ENCODE data around the gene CDKAL1.

The CDKAL1 gene

DNA sequence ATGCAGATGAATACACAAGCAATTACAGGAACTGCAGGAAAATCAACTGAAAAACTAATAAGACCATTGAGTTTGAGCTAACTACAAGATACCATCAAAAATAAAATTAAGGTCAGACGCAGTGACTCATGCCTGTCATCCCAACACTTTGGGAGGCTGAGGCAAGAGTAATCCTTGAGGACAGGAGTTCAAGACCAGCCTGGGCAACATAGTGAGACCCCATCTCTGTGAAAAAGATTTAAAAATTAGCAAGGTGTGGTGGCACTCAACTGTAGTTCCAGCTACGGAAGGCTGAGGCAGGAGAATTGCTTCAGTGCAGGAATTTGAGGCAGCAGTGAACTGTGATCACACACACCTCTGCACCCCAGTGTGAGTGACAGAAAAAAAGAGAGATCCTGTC, 639.4 kb downstream of the CDKAL1 start:
- H3K9ac ChIP-seq (ENCODE audit: low read depth, low read length): no peak overlapping the region
- no peak overlapping the region for H3K4me3 ChIP-seq (ENCODE audit: low read depth, low read length)
- no peaks in the 10 kb centered on the region for H3K9me3 ChIP-seq (ENCODE audit: control insufficient read depth, insufficient read depth, low read length)
- no peaks in the 10 kb centered on the region for H3K4me1 ChIP-seq (ENCODE audit: control insufficient read depth, insufficient read depth, low read length)
- no peaks in the 10 kb centered on the region for H3K27me3 ChIP-seq (ENCODE audit: control insufficient read depth, insufficient read depth, low read length)
- H3K27ac ChIP-seq (ENCODE audit: low read depth, low read length): no peak overlapping the region
- no peaks in the 10 kb centered on the region for H3K36me3 ChIP-seq (ENCODE audit: control insufficient read depth, insufficient read depth, low read length)

DNA sequence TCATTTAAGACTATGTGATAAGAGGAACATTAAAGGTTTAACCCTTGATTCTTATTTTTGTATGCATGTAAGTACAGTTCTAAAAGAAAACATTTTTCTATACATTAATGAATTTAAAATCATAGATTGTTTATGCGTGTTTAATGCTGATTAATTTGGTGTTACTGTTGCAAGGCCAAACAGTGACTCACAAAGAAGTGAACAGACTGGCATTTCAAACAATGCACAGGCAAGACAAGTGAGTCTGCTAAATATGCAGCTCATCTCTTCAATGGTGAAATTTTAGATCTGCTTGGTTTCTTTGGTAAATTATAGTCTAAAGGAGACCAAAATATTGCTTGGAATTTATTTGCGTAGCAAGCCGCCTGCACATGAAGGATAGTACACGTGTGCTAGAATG, 641.9 kb downstream of the CDKAL1 start:
- no peak overlapping the region for H3K27ac ChIP-seq (ENCODE audit: low read depth, low read length)
- H3K4me1 ChIP-seq (ENCODE audit: control insufficient read depth, insufficient read depth, low read length): no peaks in the 10 kb centered on the region
- H3K27me3 ChIP-seq (ENCODE audit: control insufficient read depth, insufficient read depth, low read length): no peaks in the 10 kb centered on the region
- H3K36me3 ChIP-seq (ENCODE audit: control insufficient read depth, insufficient read depth, low read length): no peaks in the 10 kb centered on the region
- H3K9ac ChIP-seq (ENCODE audit: low read depth, low read length): no peak overlapping the region
- no peak overlapping the region for H3K4me3 ChIP-seq (ENCODE audit: low read depth, low read length)
- peaks cover 4% of the 10 kb centered on the region for H3K9me3 ChIP-seq (ENCODE audit: control insufficient read depth, insufficient read depth, low read length)

DNA sequence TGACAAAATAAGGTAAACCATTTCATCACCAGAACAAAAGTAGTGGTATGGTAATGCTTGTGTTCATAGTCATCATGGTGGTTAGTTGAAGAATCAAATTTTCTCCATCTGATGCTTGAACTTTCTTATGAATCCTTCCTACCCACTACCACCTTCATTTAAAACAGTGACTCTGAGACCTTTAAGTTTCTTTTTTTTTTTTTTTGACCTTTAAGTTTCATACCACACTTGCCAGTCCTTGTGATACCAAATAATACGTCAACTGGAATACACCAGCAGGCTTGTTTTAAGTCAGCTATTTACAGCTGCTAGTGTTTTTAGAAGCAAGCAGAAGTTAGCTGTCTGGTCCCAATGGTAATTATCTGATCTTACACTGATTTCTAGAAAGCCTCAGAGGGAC, 645.9 kb downstream of the CDKAL1 start:
- Histone ChIP-seq H3K9ac (ENCODE audit: low read depth, low read length) (no peak overlapping the region), H3K27me3 (ENCODE audit: control insufficient read depth, insufficient read depth, low read length) (no peaks in the 10 kb centered on the region)

DNA sequence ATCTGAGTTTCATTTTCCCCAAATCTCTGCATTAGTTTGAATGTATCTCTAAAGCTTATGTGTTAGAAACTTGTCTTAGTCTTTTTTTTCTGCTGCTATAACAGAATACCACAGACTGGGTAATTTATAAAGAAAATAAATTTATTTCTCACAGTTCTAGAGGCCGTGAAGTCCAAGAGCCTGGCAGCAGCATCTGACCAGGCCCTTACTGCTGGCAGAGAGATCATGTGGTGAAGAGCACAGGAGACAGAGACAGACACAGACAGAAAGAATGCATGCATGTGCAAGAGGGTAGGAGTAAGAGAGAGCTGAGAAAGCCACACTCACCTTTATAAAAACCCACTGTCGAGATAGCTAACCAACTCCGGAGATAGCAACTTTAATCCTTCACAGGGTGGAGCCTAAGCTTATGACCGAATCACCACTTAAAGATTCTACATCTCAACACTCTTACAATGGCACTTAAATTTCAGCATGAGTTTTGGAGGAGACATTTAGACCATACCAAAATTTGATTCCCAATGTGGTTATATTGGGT, 646.6 kb downstream of the CDKAL1 start:
- Histone ChIP-seq H3K27ac (ENCODE audit: low read depth, low read length) (no peak overlapping the region), H3K36me3 (ENCODE audit: control insufficient read depth, insufficient read depth, low read length) (no peaks in the 10 kb centered on the region), H3K9ac (ENCODE audit: low read depth, low read length) (no peak overlapping the region), H3K27me3 (ENCODE audit: control insufficient read depth, insufficient read depth, low read length) (no peaks in the 10 kb centered on the region), H3K9me3 (ENCODE audit: control insufficient read depth, insufficient read depth, low read length) (peaks cover 4% of the 10 kb centered on the region), H3K4me1 (ENCODE audit: control insufficient read depth, insufficient read depth, low read length) (peaks cover 35% of the 10 kb centered on the region), H3K4me3 (ENCODE audit: low read depth, low read length) (no peak overlapping the region)

More for the DNA sequence above, 645.9 kb downstream of the CDKAL1 start:
- peaks cover 4% of the 10 kb centered on the region for H3K9me3 ChIP-seq (ENCODE audit: control insufficient read depth, insufficient read depth, low read length)
- peaks cover 28% of the 10 kb centered on the region for H3K4me1 ChIP-seq (ENCODE audit: control insufficient read depth, insufficient read depth, low read length)
- H3K4me3 ChIP-seq (ENCODE audit: low read depth, low read length): no peak overlapping the region
- no peaks in the 10 kb centered on the region for H3K36me3 ChIP-seq (ENCODE audit: control insufficient read depth, insufficient read depth, low read length)
- H3K27ac ChIP-seq (ENCODE audit: low read depth, low read length): no peak overlapping the region

DNA sequence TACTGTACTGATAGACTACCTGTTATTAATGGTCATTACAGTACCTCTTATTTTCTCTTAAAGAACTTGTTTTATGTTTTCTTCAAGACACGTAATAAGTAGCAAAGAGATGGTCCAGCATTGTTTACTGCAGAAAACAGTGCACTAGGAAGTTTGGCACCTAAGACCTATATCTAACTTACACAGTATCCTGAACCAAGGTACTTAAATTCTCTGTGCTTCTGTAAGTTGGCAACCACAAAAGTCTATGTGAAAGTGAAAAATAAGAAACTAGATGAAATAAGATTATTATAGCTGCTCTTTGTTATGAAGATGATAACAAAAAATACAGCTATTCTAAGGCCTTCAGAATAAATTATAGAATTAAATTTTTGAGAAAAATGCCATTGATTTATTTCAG, 647.6 kb downstream of the CDKAL1 start:
- Histone ChIP-seq H3K9me3 (ENCODE audit: control insufficient read depth, insufficient read depth, low read length) (peaks cover 4% of the 10 kb centered on the region), H3K27ac (ENCODE audit: low read depth, low read length) (no peak overlapping the region), H3K9ac (ENCODE audit: low read depth, low read length) (no peak overlapping the region), H3K4me3 (ENCODE audit: low read depth, low read length) (no peak overlapping the region), H3K4me1 (ENCODE audit: control insufficient read depth, insufficient read depth, low read length) (peaks cover 43% of the 10 kb centered on the region), H3K27me3 (ENCODE audit: control insufficient read depth, insufficient read depth, low read length) (no peaks in the 10 kb centered on the region), H3K36me3 (ENCODE audit: control insufficient read depth, insufficient read depth, low read length) (no peaks in the 10 kb centered on the region)

DNA sequence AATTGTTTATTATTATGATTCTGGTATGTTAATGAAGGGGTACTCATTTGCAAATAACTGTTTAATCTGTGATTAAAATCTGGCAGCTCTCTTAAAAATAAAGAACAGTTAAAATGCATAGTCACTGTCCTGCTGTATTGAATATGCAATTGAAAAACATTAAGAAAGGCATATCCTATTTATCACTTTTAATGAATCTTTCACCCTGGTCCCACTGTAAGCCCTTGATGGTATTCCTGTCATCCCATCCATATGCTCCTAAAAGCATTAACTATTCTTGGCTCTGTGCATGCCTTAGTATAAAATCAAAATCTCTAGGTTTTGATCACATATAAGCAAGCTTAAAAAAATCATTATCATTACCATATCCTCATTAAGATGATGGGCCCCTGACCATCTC, 648.3 kb downstream of the CDKAL1 start:
- H3K36me3 ChIP-seq (ENCODE audit: control insufficient read depth, insufficient read depth, low read length): no peaks in the 10 kb centered on the region
- no peaks in the 10 kb centered on the region for H3K27me3 ChIP-seq (ENCODE audit: control insufficient read depth, insufficient read depth, low read length)
- no peak overlapping the region for H3K9ac ChIP-seq (ENCODE audit: low read depth, low read length)
- H3K27ac ChIP-seq (ENCODE audit: low read depth, low read length): no peak overlapping the region
- H3K4me1 ChIP-seq (ENCODE audit: control insufficient read depth, insufficient read depth, low read length): peaks cover 50% of the 10 kb centered on the region
- H3K4me3 ChIP-seq (ENCODE audit: low read depth, low read length): no peak overlapping the region
- peaks cover 4% of the 10 kb centered on the region for H3K9me3 ChIP-seq (ENCODE audit: control insufficient read depth, insufficient read depth, low read length)

DNA sequence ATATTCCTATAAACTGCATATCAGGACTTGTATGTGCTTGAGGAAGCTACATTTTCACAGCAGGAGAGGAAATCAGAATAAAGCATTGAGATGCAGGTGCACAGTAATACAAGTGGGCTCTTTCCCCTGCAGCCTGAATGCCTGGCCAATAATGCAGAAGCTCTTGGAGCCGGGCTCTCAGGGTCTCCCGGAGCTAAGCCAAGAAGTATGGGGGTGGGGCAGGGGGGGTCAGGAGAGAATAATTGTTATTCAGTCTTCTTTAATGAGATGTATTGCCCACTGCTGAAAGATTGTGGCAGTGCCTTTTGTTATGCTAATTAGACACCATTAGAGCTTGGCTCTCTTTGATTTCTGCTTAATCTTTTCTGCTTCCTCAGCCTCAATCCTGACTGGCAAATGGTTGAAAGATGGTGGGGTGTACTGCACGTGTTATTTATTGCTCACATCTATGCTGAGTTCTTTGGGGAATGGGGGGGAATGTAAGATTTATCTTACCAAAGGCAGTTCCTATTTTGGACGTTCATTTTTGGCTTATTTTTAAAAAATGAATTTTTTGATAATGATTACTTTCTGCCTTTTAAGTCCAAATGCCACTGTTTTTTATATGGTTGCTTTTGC, 651.7 kb downstream of the CDKAL1 start:
- peaks cover 69% of the 10 kb centered on the region for H3K4me1 ChIP-seq (ENCODE audit: control insufficient read depth, insufficient read depth, low read length)
- H3K27ac ChIP-seq (ENCODE audit: low read depth, low read length): peak overlapping the region; percentile 84

DNA sequence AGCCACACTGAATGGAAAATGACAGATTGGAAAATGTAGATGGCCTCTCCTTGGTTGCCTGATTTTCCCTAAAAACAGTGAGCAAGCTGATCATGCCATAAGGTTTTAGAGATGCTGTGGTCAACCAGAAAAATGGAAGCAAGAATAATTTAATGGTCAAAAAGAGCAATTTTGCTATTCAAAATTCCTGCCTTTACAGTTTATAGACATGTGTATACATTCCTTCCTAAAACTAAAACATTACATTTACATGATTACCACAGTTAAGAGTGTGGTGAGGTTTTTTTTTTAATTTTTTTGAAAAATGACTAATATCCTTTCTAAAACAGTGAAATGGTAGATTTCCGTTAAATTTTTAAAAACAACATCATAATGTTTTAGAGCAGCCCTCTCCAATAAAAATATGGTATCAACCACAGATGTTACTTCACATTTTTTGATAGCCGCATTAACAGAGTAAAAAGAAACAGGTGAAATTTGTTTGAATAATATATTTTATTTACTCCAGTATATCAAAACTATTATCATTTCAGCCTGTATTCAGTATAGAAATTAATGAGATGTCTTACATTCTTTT, 652.3 kb downstream of the CDKAL1 start:
- Histone ChIP-seq H3K9me3 (ENCODE audit: control insufficient read depth, insufficient read depth, low read length) (no peaks in the 10 kb centered on the region), H3K4me3 (ENCODE audit: low read depth, low read length) (peak overlapping the region; percentile 21), H3K27ac (ENCODE audit: low read depth, low read length) (peak overlapping the region; percentile 84), H3K36me3 (ENCODE audit: control insufficient read depth, insufficient read depth, low read length) (no peaks in the 10 kb centered on the region), H3K9ac (ENCODE audit: low read depth, low read length) (no peak overlapping the region), H3K27me3 (ENCODE audit: control insufficient read depth, insufficient read depth, low read length) (no peaks in the 10 kb centered on the region), H3K4me1 (ENCODE audit: control insufficient read depth, insufficient read depth, low read length) (peaks cover 74% of the 10 kb centered on the region)

More for the DNA sequence above, 651.7 kb downstream of the CDKAL1 start:
- H3K9ac ChIP-seq (ENCODE audit: low read depth, low read length): no peak overlapping the region
- H3K36me3 ChIP-seq (ENCODE audit: control insufficient read depth, insufficient read depth, low read length): no peaks in the 10 kb centered on the region
- H3K9me3 ChIP-seq (ENCODE audit: control insufficient read depth, insufficient read depth, low read length): 0 out of 2 replicates have a peak, but pooled peaks cover 1% of the 10 kb centered on the region
- H3K4me3 ChIP-seq (ENCODE audit: low read depth, low read length): peak overlapping the region; percentile 27
- no peaks in the 10 kb centered on the region for H3K27me3 ChIP-seq (ENCODE audit: control insufficient read depth, insufficient read depth, low read length)

DNA sequence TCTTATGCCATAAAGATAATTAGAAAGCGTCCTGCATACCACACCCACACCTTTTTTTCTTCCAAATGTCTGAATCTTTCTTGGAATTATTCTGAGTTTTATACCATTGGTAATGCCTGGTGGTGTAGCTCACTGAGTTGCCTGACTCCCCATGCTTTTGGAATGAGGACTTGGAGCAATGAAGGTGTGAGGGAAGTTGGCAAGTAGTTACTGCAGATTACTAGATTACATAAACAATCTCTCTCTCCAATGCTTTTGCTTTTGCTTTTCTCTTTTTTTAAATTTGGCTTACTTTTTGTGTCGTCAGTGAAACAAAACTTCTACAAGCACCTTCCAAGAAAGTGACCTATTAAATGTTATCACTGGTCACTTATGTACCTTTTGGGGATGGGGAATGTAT, 653.2 kb downstream of the CDKAL1 start:
- Histone ChIP-seq H3K9ac (ENCODE audit: low read depth, low read length) (no peak overlapping the region), H3K9me3 (ENCODE audit: control insufficient read depth, insufficient read depth, low read length) (no peaks in the 10 kb centered on the region), H3K27me3 (ENCODE audit: control insufficient read depth, insufficient read depth, low read length) (no peaks in the 10 kb centered on the region), H3K4me1 (ENCODE audit: control insufficient read depth, insufficient read depth, low read length) (peaks cover 67% of the 10 kb centered on the region), H3K4me3 (ENCODE audit: low read depth, low read length) (no peak overlapping the region), H3K36me3 (ENCODE audit: control insufficient read depth, insufficient read depth, low read length) (no peaks in the 10 kb centered on the region), H3K27ac (ENCODE audit: low read depth, low read length) (no peak overlapping the region)

DNA sequence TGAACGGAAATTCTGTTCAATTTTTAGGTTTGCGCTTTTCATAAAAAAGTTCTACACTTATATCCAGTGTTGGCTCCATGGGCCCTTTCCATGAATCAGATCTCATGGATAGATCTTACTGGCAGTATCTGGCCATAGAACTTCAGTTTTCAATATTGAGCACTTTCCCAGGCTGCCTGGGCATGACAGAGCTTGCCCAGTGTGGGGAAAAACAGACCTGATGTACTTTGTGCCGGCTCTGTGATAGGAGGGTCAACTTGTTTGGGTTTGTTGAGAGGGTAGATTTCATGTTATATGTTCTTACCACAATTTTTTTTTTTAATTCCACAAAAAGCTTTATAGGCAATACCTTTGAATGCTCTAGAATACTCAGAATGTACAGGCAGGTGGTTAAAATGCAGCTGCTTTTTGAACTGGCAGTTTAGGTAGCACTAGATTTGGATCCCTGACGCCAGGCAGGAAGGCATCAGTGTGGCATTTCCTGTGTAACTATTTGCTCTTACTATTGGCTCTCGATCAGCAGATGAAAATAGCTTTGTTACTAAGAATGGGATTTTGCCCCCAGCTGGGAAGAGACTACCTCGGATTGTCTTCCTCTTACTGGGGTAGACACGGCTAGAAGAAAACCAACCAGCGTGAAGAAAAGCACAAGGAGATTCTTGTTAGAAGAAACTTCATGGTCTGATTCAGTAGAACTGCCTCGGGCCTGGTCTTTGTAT, 654.4 kb downstream of the CDKAL1 start:
- Histone ChIP-seq H3K9ac (ENCODE audit: low read depth, low read length) (no peak overlapping the region), H3K4me3 (ENCODE audit: low read depth, low read length) (no peak overlapping the region), H3K27ac (ENCODE audit: low read depth, low read length) (peak overlapping the region; percentile 13), H3K27me3 (ENCODE audit: control insufficient read depth, insufficient read depth, low read length) (no peaks in the 10 kb centered on the region), H3K36me3 (ENCODE audit: control insufficient read depth, insufficient read depth, low read length) (no peaks in the 10 kb centered on the region), H3K9me3 (ENCODE audit: control insufficient read depth, insufficient read depth, low read length) (no peaks in the 10 kb centered on the region), H3K4me1 (ENCODE audit: control insufficient read depth, insufficient read depth, low read length) (peaks cover 57% of the 10 kb centered on the region)

DNA sequence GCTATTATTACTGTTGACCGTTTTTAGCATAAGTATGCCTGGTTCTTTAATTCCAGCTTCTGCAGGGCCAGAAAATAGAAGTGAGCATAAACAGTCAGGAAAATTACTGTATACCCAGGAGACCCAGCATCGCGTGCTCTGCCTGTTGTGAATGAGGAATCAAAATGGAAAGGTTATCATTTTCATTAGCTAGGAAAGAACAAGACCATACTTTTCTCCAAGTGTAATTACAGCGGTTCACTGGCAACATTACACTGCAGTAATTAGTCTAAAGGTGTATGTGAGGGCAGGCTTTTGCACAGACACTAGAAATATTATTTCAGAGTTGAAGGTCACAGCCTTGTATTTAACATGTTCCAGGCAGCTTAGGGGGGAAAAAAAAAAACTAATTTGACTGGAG, 655.5 kb downstream of the CDKAL1 start:
- Histone ChIP-seq H3K4me1 (ENCODE audit: control insufficient read depth, insufficient read depth, low read length) (peaks cover 53% of the 10 kb centered on the region), H3K27me3 (ENCODE audit: control insufficient read depth, insufficient read depth, low read length) (no peaks in the 10 kb centered on the region), H3K36me3 (ENCODE audit: control insufficient read depth, insufficient read depth, low read length) (no peaks in the 10 kb centered on the region), H3K9ac (ENCODE audit: low read depth, low read length) (no peak overlapping the region), H3K9me3 (ENCODE audit: control insufficient read depth, insufficient read depth, low read length) (no peaks in the 10 kb centered on the region), H3K27ac (ENCODE audit: low read depth, low read length) (no peak overlapping the region), H3K4me3 (ENCODE audit: low read depth, low read length) (no peak overlapping the region)

Measured in HUES48 (cell line).